AG10803 (cell line): ENCODE data around the gene TGM2.

Source experiments
- DNase-seq: peaks from one replicate; pipeline ENCODE4 v3.0.0; 2010; ENCODE audit warnings: low read depth
- H3K4me3 ChIP-seq: 2 replicates; pipeline ENCODE4 v1.5.1; 2011; ENCODE audit warnings: mild to moderate bottlenecking, low read length, control low read depth
- TF ChIP-seq, protein P1 (sequence below): conservative IDR thresholded peaks from 2 replicates; pipeline ENCODE4 v1.5.1; 2011; ENCODE audit warnings: mild to moderate bottlenecking, low read length, control low read depth, inconsistent platforms

Gene TGM2

DNA sequence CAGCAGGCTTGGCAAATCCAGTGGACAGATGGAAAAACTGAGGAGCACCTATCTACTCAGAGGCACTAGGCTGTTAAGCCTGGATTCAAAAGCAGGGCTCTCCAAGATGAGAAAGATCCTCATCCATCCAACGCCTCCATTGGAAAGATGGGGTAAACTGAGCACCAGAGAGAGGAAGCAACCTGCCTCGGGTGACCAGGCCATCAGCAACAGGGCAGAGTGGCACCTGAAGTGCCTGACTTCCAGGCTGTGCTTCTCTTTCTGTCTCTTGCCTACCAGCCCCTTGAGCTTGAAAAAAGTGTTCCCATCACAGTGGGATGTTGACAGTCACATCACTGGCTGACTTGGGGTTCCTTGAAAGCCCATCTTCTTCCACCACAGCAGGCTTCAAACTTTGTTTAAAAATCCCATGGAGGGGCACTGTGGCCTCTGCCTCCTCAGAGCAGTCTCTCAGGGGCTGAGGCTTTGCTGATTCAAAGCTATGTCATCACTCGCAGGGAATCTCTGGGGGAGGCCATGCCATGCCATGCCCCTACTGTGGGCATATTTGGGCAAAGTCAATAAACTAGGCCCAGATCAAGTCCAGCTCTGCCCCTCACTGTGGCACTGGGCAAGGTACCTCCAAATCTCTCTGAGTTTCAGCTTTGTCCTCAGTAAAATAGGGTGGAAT lies 44.8 kb upstream of the TGM2 start:
- TF ChIP-seq, protein P1, sequence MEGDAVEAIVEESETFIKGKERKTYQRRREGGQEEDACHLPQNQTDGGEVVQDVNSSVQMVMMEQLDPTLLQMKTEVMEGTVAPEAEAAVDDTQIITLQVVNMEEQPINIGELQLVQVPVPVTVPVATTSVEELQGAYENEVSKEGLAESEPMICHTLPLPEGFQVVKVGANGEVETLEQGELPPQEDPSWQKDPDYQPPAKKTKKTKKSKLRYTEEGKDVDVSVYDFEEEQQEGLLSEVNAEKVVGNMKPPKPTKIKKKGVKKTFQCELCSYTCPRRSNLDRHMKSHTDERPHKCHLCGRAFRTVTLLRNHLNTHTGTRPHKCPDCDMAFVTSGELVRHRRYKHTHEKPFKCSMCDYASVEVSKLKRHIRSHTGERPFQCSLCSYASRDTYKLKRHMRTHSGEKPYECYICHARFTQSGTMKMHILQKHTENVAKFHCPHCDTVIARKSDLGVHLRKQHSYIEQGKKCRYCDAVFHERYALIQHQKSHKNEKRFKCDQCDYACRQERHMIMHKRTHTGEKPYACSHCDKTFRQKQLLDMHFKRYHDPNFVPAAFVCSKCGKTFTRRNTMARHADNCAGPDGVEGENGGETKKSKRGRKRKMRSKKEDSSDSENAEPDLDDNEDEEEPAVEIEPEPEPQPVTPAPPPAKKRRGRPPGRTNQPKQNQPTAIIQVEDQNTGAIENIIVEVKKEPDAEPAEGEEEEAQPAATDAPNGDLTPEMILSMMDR, result no peak
- no peak overlapping the region for H3K4me3 ChIP-seq
- DNase-seq, result no peak

DNA sequence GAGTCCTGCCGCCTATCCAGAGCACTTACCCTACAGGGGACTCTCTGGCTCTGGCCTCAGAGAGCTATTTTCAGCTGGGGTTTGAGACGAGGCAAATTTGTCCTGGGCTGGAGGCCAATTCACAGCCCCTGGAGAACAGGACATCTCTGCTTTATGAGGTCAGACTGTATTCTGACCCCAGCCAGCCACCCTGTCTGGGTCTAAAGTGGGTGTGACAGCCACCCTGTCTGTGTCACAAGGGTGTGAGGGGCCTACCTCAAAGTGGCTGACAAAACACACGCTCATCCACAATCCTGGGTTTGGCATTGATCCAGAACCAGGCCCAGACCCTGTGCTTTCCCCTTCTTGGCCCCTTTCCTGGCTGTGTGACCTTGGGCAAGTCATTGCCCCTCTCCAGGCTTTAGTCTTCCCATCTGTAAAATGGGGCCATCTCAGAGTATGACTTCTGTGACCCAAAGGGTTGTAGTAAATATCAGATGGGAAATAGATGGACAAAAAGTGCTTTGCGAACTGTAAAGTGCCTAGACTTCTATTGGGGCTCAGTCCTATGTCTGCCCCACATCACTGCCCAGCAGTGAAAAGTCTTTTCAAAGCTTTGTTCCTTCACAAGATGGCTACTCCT lies 44.1 kb upstream of the TGM2 start:
- no peak overlapping the region for H3K4me3 ChIP-seq
- DNase-seq, result no peak
- TF ChIP-seq, protein P1, result no peak

DNA sequence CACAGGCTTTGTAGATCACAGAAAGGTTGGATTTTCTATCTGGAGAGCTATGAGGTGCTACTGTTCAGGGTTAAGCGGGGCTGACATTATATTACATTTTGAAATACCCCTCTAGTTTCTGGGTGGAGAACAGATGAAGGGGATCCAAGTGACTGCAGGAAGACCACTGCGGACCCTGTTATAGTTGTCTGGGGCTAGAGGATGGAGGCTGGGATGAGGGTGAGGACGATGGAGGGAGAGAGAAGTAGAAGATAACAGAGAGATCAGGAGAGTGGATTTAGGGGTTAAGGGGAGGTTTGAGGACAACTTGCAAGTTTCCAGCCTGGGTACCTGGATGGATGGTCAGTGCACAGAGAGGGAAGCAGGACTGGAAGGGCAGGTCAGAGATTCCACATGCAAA lies 43.5 kb upstream of the TGM2 start:
- DNase-seq, result no peak
- TF ChIP-seq, protein P1, result no peak
- H3K4me3 ChIP-seq, result no peak overlapping the region

DNA sequence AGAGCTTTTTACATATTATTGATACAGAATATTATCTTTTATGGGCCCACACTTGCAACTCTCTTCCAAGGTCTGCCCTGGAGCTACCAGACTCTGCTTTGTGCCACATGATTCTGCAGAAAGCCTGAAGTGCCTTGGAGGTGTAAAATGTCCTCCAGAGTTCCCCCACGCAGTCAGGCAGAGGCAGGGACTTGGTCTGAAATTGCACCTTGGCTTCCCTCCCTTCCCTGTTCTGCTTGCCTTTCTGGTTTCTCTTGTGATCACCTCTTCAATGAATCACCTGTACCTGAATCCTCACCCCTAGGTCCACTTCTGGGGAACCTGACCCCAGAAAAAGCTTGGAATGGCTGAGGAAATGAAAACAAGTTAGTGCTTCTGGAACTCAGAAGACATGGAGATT lies 43.0 kb upstream of the TGM2 start:
- TF ChIP-seq, protein P1, result no peak
- DNase-seq, result no peak
- H3K4me3 ChIP-seq, result no peak overlapping the region

DNA sequence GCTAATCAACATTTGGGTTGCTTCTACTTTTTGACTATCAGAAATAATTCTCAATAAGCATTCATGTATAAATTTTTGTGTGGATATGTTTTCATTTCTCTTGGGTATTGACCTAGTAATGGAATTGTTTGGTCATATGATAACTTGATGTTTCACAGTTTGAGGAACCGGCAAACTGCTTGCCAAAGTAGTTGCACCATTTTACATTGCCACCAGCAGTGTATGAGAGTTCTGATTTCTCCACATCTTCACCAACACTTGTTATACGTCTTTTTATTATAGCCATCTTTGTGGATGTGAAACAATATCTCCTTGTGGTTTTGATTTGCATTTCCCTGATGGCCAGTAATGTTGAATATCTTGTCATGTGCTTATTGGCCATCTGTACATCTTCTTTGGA lies 42.6 kb upstream of the TGM2 start:
- DNase-seq, result no peak
- H3K4me3 ChIP-seq, result no peak overlapping the region
- TF ChIP-seq, protein P1, result no peak

DNA sequence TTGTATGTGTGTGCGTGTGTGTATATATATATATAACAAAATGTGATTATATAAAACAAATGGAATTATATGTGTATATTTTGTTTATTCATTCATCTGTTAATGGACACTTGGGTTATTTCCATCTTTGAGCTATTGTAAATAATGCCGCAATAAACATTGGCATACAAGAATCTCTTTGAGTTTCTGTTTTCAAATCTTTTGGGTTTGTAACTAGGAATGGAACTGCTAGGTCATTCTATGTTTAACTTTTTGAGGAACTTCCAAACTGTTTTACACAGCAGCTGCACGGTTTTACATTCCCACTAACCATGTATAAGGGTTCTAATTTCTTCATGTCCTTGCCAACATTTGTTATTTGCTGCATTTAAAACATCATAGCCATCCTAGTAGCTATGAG lies 39.9 kb upstream of the TGM2 start:
- DNase-seq, result no peak
- TF ChIP-seq, protein P1, result no peak

DNA sequence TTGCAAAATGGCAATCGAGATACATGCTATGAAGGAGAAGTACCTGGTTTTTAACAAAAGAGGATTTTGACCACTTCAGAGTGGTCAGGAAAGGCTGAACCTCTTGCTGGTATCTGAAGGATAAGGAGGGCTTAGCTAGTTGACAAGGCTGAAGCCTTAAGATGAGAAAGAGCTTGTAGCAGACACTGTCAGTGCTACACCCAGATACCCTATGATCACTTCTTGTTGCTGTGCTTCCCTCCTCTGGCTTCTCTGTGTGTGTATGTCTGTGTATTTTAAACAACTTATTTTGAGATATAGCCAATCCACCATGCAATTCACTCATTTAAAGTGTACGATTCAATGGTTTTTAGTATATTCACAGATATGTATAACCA lies 38.9 kb upstream of the TGM2 start:
- TF ChIP-seq, protein P1, result no peak
- H3K4me3 ChIP-seq, result no peak overlapping the region
- no peak for DNase-seq

More for the DNA sequence above, 39.9 kb upstream of the TGM2 start:
- no peak overlapping the region for H3K4me3 ChIP-seq
